HG03575 (cell line): Measurements from ENCODE around the gene PIK3C2A.

Experiments
- ATAC-seq: cut with Tn5 transposase; IDR thresholded peaks from one replicate; pipeline ENCODE4 v1.9.1; 2021; ENCODE audit not compliant: unreplicated experiment, insufficient number of reproducible peaks, low FRiP score; ENCODE audit errors: extremely low read depth

Gene PIK3C2A

GRCh38 chr11:17165247-17165890 lies 42.4 kb downstream of the PIK3C2A start:
- ATAC-seq: no peak

GRCh38 chr11:17164361-17165246 lies 43.2 kb downstream of the PIK3C2A start:
- ATAC-seq: no peak

- no peak for ATAC-seq
Measured at GRCh38 chr11:17163736-17164135, 44.0 kb downstream of the PIK3C2A start.

- no peak for ATAC-seq
Measured at GRCh38 chr11:17163291-17163690, 44.5 kb downstream of the PIK3C2A start.

GRCh38 chr11:17162376-17162775 lies 45.4 kb downstream of the PIK3C2A start:
- ATAC-seq: no peak

- no peak for ATAC-seq
Measured at GRCh38 chr11:17161515-17161914, 46.3 kb downstream of the PIK3C2A start.

GRCh38 chr11:17159441-17159840 lies 48.3 kb downstream of the PIK3C2A start:
- no peak for ATAC-seq
